ENCODE results near the gene CNTNAP3.
"Not testable (repeated sequence)": the region's sequence is repeated elsewhere in the genome, so short reads cannot be mapped to it uniquely, and the experiment has no call there.

DNA sequence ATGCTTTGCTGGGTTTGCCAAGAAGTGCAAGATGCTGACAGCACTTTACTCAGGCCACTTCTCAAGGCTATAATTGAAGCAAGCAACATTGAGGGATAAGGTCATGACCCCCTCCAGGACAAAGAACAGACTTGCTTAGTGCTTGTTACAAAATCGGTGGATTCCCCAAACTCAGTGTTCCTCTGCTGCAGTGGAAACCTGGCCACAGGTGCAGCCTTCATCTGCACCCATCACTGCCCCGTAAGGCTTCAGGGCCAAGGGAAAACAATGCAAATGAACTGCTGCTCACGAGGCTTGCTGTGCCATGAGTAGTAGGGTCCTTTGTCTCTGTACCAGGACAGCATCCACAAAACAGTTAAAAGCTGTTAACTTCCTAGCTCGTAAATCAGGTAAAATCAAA, 205.4 kb downstream of the CNTNAP3 start:
- TF ChIP-seq MAX (IDR thresholded peaks at IDR 0.05; ENCODE audit: insufficient read depth, insufficient read length); EZH2 (IDR thresholded peaks at IDR 0.05; ENCODE audit: borderline replicate concordance, low read depth, low read length, severe bottlenecking): not testable (repeated sequence)
- TF ChIP-seq, protein P1, sequence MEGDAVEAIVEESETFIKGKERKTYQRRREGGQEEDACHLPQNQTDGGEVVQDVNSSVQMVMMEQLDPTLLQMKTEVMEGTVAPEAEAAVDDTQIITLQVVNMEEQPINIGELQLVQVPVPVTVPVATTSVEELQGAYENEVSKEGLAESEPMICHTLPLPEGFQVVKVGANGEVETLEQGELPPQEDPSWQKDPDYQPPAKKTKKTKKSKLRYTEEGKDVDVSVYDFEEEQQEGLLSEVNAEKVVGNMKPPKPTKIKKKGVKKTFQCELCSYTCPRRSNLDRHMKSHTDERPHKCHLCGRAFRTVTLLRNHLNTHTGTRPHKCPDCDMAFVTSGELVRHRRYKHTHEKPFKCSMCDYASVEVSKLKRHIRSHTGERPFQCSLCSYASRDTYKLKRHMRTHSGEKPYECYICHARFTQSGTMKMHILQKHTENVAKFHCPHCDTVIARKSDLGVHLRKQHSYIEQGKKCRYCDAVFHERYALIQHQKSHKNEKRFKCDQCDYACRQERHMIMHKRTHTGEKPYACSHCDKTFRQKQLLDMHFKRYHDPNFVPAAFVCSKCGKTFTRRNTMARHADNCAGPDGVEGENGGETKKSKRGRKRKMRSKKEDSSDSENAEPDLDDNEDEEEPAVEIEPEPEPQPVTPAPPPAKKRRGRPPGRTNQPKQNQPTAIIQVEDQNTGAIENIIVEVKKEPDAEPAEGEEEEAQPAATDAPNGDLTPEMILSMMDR (IDR thresholded peaks at IDR 0.05; ENCODE audit: extremely low read depth in 1 of 2, insufficient read depth in 1 of 2, low read depth in 1 of 2, low read length in 2 of 2) = not testable (repeated sequence)

All from endothelial cell of umbilical vein (primary cell).